HUES6 (cell line): ENCODE results near the gene SCARB2.

Experiments used
- H3K27ac ChIP-seq: 2 replicates; pipeline ENCODE4 v1.7.0; 2013; ENCODE audit warnings: low read depth, mild to moderate bottlenecking, low read length, inconsistent platforms
- H3K27me3 ChIP-seq: 2 replicates; pipeline ENCODE4 v1.6.1; 2013; ENCODE audit warnings: low read length; ENCODE audit not compliant: control insufficient read depth, insufficient read depth
- H3K36me3 ChIP-seq: 2 replicates; pipeline ENCODE4 v1.6.1; 2013; ENCODE audit warnings: low read length; ENCODE audit not compliant: control insufficient read depth, insufficient read depth
- H3K4me1 ChIP-seq: 2 replicates; pipeline ENCODE4 v1.6.1; 2013; ENCODE audit warnings: low read length; ENCODE audit not compliant: control insufficient read depth, insufficient read depth
- H3K4me3 ChIP-seq: 2 replicates; pipeline ENCODE4 v1.5.1; 2013; ENCODE audit warnings: low read depth, low read length
- H3K9ac ChIP-seq: one replicate; pipeline ENCODE4 v1.6.1; 2013; ENCODE audit warnings: mild to moderate bottlenecking, low read length
- H3K9me3 ChIP-seq: 2 replicates; pipeline ENCODE4 v1.6.1; 2013; ENCODE audit warnings: low read depth, low read length; ENCODE audit not compliant: control insufficient read depth, insufficient read depth

SCARB2 gene

GRCh38 chr4:76179398-76180318, 34.0 kb downstream of the SCARB2 start:
- Histone ChIP-seq H3K9ac (no peak overlapping the region), H3K4me3 (no peak overlapping the region), H3K27ac (no peak overlapping the region), H3K36me3 (peaks cover 9% of the 10 kb centered on the region; the same call in 1 of the 2 replicates), H3K4me1 (no peaks in the 10 kb centered on the region), H3K27me3 (no peaks in the 10 kb centered on the region), H3K9me3 (no peaks in the 10 kb centered on the region)

GRCh38 chr4:76178296-76178695, 35.3 kb downstream of the SCARB2 start:
- Histone ChIP-seq H3K9me3 (no peaks in the 10 kb centered on the region), H3K27me3 (no peaks in the 10 kb centered on the region), H3K9ac (no peak overlapping the region), H3K4me3 (no peak overlapping the region), H3K27ac (no peak overlapping the region), H3K36me3 (peaks cover 18% of the 10 kb centered on the region), H3K4me1 (no peaks in the 10 kb centered on the region)

- Histone ChIP-seq H3K4me1 (no peaks in the 10 kb centered on the region), H3K9me3 (no peaks in the 10 kb centered on the region), H3K36me3 (peaks cover 18% of the 10 kb centered on the region), H3K4me3 (no peak overlapping the region), H3K27ac (no peak overlapping the region), H3K27me3 (no peaks in the 10 kb centered on the region), H3K9ac (no peak overlapping the region)
Observed at GRCh38 chr4:76177709-76178108, 35.9 kb downstream of the SCARB2 start.

GRCh38 chr4:76175336-76175735, 38.3 kb downstream of the SCARB2 start:
- H3K4me1 ChIP-seq: no peaks in the 10 kb centered on the region
- H3K27ac ChIP-seq: no peak overlapping the region
- no peak overlapping the region for H3K4me3 ChIP-seq
- H3K27me3 ChIP-seq: no peaks in the 10 kb centered on the region
- H3K9me3 ChIP-seq: no peaks in the 10 kb centered on the region
- H3K36me3 ChIP-seq: peaks cover 18% of the 10 kb centered on the region
- H3K9ac ChIP-seq: no peak overlapping the region

GRCh38 chr4:76174216-76174615, 39.4 kb downstream of the SCARB2 start:
- peaks cover 26% of the 10 kb centered on the region for H3K36me3 ChIP-seq

GRCh38 chr4:76168688-76169087, 44.9 kb downstream of the SCARB2 start:
- no peak overlapping the region for H3K27ac ChIP-seq

More at GRCh38 chr4:76174216-76174615, 39.4 kb downstream of the SCARB2 start:
- no peaks in the 10 kb centered on the region for H3K4me1 ChIP-seq
- H3K4me3 ChIP-seq: no peak overlapping the region
- H3K9ac ChIP-seq: no peak overlapping the region
- H3K27me3 ChIP-seq: no peaks in the 10 kb centered on the region
- no peaks in the 10 kb centered on the region for H3K9me3 ChIP-seq
- no peak overlapping the region for H3K27ac ChIP-seq

GRCh38 chr4:76166480-76166879, 47.1 kb downstream of the SCARB2 start:
- peaks cover 45% of the 10 kb centered on the region for H3K36me3 ChIP-seq
- H3K4me1 ChIP-seq: no peaks in the 10 kb centered on the region
- no peak overlapping the region for H3K27ac ChIP-seq
- H3K9ac ChIP-seq: no peak overlapping the region
- no peaks in the 10 kb centered on the region for H3K9me3 ChIP-seq
- no peak overlapping the region for H3K4me3 ChIP-seq
- H3K27me3 ChIP-seq: no peaks in the 10 kb centered on the region

More at GRCh38 chr4:76168688-76169087, 44.9 kb downstream of the SCARB2 start:
- Histone ChIP-seq H3K27me3 (no peaks in the 10 kb centered on the region), H3K4me1 (no peaks in the 10 kb centered on the region), H3K36me3 (peaks cover 34% of the 10 kb centered on the region), H3K9ac (no peak overlapping the region), H3K4me3 (no peak overlapping the region), H3K9me3 (no peaks in the 10 kb centered on the region)

GRCh38 chr4:76160355-76160754, 53.3 kb downstream of the SCARB2 start:
- no peak overlapping the region for H3K9ac ChIP-seq
- H3K9me3 ChIP-seq: no peaks in the 10 kb centered on the region
- H3K27ac ChIP-seq: no peak overlapping the region
- no peaks in the 10 kb centered on the region for H3K27me3 ChIP-seq
- no peaks in the 10 kb centered on the region; the same call in 1 of the 2 replicates for H3K4me1 ChIP-seq
- peaks cover 32% of the 10 kb centered on the region for H3K36me3 ChIP-seq
- H3K4me3 ChIP-seq: no peak overlapping the region

- H3K9ac ChIP-seq: no peak overlapping the region
- no peak overlapping the region for H3K27ac ChIP-seq
- peaks cover 3% of the 10 kb centered on the region; the same call in 1 of the 2 replicates for H3K9me3 ChIP-seq
- H3K27me3 ChIP-seq: no peaks in the 10 kb centered on the region
- H3K36me3 ChIP-seq: peaks cover 14% of the 10 kb centered on the region
- no peak overlapping the region for H3K4me3 ChIP-seq
- no peaks in the 10 kb centered on the region; the same call in 1 of the 2 replicates for H3K4me1 ChIP-seq
Observed at GRCh38 chr4:76156635-76157034, 57.0 kb downstream of the SCARB2 start.

GRCh38 chr4:76155979-76156378, 57.6 kb downstream of the SCARB2 start:
- Histone ChIP-seq H3K4me3 (no peak overlapping the region), H3K4me1 (no peaks in the 10 kb centered on the region; the same call in 1 of the 2 replicates), H3K27ac (no peak overlapping the region), H3K9ac (no peak overlapping the region), H3K36me3 (peaks cover 7% of the 10 kb centered on the region), H3K27me3 (no peaks in the 10 kb centered on the region), H3K9me3 (peaks cover 3% of the 10 kb centered on the region; the same call in 1 of the 2 replicates)

- H3K27me3 ChIP-seq: no peaks in the 10 kb centered on the region
- H3K4me3 ChIP-seq: no peak overlapping the region
- no peaks in the 10 kb centered on the region for H3K36me3 ChIP-seq
- no peaks in the 10 kb centered on the region; the same call in 1 of the 2 replicates for H3K4me1 ChIP-seq
- H3K27ac ChIP-seq: no peak overlapping the region; the same call in 1 of the 2 replicates
- peaks cover 3% of the 10 kb centered on the region; the same call in 1 of the 2 replicates for H3K9me3 ChIP-seq
- no peak overlapping the region for H3K9ac ChIP-seq
Observed at GRCh38 chr4:76153356-76153755, 60.3 kb downstream of the SCARB2 start.
